Activated CD4-positive, alpha-beta T cell treated with anti-CD3 and anti-CD28 coated beads, Interleukin-2, amount 50 U/mL, for 1 hour (primary cell): ENCODE data around the gene USP26.
"Not testable (repeated sequence)": the region's sequence is repeated elsewhere in the genome, so short reads cannot be mapped to it uniquely, and the experiment has no call there.

Source experiments
- DNase-seq: peaks from one replicate; pipeline ENCODE4 v3.0.0-alpha.2; 2020

The USP26 gene

DNA sequence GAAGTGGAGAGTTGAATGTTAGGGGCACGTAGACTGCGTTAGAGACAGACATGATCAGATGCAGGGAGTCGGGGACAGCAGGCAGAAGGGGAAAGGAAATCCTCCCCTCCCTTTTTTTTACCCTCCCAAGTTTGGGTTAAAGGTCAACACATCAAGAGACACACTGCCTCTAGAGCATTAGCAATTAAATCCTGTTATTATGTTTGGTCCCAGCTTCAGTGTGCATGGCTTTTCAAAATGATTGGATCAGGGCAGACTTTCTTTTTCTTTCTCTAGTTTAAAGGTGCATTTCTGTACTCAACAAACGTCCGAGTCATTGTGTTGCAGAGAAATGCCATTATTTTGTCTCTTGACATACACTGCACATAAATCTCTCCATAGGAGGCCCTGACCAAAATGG is 63.9 kb downstream of the USP26 start:
- DNase-seq: no peak

DNA sequence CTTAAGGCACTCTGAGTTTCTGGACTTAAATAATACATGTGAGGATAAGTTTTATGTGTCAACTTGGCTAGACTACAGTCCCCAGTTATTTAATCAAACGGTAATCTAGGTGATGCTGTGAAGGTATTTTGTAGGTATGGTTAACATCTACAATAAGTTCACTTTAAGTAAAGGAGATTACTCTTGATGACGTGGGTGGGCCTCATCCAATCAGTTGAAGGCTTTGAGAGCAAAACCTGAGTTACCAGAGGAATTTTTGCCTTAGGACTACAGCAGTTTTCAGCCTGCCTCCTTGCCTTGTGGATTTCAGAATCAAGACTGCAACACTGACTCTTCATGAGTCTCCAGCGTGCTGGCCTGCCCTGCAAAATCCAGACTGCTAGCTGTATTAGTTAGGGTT is 78.7 kb downstream of the USP26 start:
- no peak for DNase-seq

DNA sequence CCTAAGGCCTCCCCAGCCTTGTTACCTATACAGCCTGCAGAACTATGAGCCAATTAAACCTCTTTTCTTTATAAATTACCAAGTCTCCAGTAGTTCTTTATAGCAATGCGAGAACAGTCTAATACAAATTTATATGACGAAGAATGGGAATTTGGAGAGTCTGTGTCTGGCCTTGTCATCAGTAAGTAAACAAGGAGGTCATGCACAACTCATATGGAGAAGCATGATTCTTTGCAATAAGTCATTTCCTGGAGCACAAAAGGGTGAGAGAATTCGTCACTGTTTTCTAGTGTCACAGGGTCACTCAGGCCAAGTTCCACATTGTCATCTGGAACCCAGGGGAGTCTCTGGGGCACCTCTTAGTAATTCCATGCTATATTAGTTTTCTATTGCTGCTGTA is 89.5 kb downstream of the USP26 start:
- DNase-seq: no peak

DNA sequence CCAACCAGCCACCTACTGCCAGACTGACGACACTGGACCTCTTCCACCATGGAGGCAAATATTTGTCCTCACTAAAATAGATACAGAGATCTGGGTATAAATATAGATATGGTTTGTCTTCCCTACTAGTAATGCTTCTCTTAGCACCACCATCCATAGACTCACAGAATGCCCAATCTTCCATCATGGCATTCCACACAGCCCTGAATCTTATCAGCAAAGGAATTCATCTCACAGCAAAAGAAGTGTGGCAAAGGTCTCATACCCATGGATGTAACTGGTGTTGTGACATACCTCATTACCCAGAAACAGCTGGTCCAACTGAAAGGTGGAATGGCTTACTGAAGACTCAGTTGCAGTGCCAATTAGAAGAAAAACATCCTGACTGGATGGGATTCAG is 91.3 kb downstream of the USP26 start:
- no peak for DNase-seq

DNA sequence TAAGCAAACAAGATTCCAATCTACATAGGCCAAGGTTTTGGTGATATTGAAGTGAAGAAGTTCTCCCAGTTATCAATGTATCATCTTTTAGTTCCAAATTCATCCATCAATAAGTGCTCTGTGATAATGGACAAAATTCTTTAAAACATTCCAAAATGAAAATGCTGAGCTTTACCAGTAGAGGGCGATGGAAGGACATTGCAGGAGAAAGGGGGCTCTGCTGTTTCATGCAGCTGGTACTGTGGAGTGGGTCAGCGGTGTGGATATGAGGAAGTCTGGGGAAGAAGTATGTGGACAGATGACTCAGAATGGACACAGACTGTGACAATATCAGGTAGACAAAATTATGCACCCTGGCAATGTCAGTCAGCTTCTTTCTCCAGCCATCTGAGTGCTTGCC is 91.9 kb downstream of the USP26 start:
- DNase-seq: no peak

DNA sequence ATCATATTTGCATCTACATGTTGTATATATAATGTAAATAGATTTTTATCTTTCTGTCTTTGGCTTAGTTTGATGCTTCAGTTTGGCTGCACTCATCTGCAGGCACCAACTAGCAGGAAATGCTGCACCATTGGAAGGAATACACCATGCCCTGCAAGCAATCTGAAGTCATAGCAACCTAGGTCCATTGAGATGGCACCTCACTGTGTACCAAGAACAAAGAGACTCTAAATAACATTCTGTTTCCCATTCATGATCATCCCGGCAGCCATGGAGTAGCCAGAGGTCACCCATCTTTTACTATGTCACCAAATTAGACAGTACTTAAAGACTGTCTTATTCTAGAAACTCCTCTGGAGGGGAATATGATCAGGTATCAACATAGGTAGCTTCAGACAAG is 97.7 kb downstream of the USP26 start:
- DNase-seq: no peak

DNA sequence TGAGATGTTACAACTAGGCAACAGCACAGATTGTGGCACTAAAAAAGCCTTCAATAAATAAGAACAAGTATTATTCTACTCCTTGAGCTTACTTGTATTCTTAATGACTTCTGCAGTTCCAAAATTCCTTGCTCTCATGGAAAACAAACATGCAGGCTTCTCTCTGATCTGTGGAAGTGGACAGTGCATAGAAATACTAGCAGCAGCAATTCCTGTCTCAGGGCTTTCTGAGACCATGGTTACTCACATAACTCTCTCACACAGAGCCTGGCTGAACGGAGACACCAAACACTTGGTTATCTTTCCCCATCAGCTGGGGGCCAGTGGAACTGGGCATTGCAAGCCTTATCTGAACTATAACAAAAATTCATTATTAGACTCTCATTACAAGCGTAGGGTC is 106.1 kb downstream of the USP26 start:
- no peak for DNase-seq

DNA sequence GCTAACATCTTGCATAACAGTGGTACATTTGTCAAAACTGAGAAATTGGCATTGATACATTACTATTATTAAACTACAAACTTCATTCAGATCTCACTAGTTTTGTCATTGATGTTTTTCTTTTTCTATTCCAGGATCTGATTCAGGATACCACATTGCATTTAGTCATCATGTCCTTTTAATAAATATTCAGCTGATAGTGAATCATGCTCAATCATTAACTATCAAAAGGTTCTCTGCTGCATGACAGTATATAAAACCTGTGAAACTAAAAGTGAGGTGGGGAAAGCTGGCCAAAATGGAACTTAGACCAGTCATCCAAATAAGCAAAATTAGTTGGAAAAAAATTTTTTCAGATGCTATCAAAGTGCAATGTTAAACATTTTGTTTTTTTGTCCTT is 110.4 kb downstream of the USP26 start:
- DNase-seq: no peak

DNA sequence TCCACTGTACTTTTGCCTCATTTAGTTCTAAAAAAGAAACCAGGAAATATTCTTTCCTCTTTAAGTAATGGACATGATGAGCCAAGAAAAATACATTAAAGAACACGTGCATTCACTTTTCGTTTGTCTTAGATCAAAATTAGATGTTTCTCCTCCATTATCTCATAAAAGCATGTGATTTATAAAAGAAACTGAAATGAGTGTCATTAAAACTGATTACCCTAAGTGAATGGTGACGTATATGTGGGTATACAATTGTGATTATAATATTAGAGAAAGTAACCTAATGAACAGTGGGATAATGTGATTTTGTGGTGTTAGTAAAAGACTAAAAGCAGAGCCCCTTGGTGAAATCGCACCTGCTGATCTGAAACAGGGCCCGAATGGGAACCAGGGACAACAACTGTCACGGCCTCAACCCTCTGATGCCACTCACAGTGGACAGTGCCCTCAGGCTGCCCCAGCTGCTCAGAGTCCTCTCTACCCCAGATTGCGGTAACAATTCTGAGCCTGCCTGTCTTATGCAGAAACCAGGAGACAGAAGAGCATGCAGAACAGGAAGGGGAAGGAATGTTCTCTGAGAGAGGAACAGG is 112.8 kb downstream of the USP26 start:
- no peak for DNase-seq

DNA sequence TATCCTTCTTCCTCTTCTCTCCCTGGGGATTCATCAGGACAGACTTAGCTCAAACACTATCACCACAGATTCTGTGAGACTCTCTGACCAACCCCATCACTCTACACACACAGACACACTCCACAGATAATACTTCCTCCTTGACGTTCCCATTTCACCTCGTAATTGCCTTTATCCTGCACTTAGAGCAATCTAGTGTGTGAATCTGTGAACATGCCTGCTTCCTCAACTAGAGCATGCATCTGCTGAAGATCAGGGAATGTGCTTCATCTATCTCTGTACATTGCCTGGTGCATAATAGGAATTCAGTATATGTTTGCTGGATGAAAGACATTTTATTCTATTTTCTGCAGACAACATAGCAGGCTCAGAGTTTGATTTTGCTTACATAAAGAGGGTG is 113.4 kb downstream of the USP26 start:
- DNase-seq: no peak

DNA sequence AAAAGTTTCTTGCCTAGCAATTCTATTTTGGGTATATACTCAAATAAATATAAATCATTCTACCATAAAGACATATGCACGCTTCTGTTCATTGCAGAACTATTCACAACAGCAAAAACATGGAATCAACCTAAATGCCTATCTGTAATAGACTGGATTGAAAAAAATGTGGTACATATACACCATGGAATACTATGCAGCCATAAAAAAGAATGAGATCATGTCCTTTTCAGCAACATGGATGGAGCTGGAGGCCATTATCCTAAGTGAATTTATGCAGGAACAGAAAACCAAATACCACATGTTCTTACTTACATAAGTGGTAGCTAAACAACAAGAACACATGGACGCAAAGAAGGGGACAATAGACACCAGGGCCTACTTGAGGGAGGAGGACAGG is 116.9 kb downstream of the USP26 start:
- not testable (repeated sequence) for DNase-seq
